OCI-LY7 (cell line): ENCODE results near the gene LINC00237. TPM values are rescaled to one million over a fixed set of nuclear protein-coding genes. Genes with fewer than 3 reads are reported as not detected.

Experiments used
- Bru-seq: library from RNA; stranded (reverse); fragments of 400-500 nt; gene quantifications from one replicate; lab custom pipeline; 2021; lab: Mats Ljungman, UMichigan
- BruChase-seq, 2 experiments: library from RNA; stranded (reverse); fragments of 400-500 nt; gene quantifications; one replicate each; lab custom pipeline; 2021; lab: Mats Ljungman, UMichigan
- BruUV-seq: library from RNA; stranded (reverse); fragments of 400-500 nt; replicated peaks from 2 replicates; lab custom pipeline; 2021; lab: Mats Ljungman, UMichigan
- CTCF ChIA-PET: fragments of 300-600 bp; sonication (Branson Sonifier 250); formaldehyde crosslinking; loops from one replicate; lab custom pipeline; 2022; ENCODE audit warnings: antibody characterized with exemption; ENCODE audit not compliant: unreplicated experiment; lab: Charles Lee
- POLR2A ChIA-PET: fragments of 300-600 bp; sonication (Branson Sonifier 250); formaldehyde crosslinking; loops from one replicate; lab custom pipeline; 2022; ENCODE audit warnings: antibody characterized with exemption; lab: Charles Lee
- DNase-seq: peaks from one replicate; pipeline ENCODE4 v3.0.0-alpha.2; 2015; ENCODE audit warnings: low spot score
- H2AFZ ChIP-seq: fragments of 200-600 bp; sonication (generic), shearing (Covaris generic); 2 replicates; pipeline ENCODE4 v1.6.1; 2014; ENCODE audit warnings: mild to moderate bottlenecking, antibody characterized with exemption, low read length, moderate library complexity
- H3K27ac ChIP-seq: fragments of 200-600 bp; sonication (generic); 2 replicates; pipeline ENCODE4 v1.5.1; 2014; ENCODE audit warnings: mixed run types, low read depth, mild to moderate bottlenecking, moderate library complexity, low read length, inconsistent platforms; ENCODE audit not compliant: poor library complexity, severe bottlenecking
- H3K36me3 ChIP-seq: fragments of 200-600 bp; sonication (generic); 2 replicates; pipeline ENCODE4 v1.6.1; 2014; ENCODE audit warnings: mild to moderate bottlenecking, antibody characterized with exemption, low read length, moderate library complexity, mixed read lengths; ENCODE audit not compliant: insufficient read depth
- H3K4me1 ChIP-seq: fragments of 200-600 bp; sonication (generic); 2 replicates; pipeline ENCODE4 v1.5.1; 2014; ENCODE audit warnings: mild to moderate bottlenecking, low read length; ENCODE audit not compliant: insufficient read depth, poor library complexity, severe bottlenecking
- H3K4me2 ChIP-seq: fragments of 200-600 bp; sonication (generic); 2 replicates; pipeline ENCODE4 v1.6.1; 2014; ENCODE audit warnings: mild to moderate bottlenecking, low read length
- H3K4me3 ChIP-seq: fragments of 200-600 bp; sonication (generic); 2 replicates; pipeline ENCODE4 v1.5.1; 2014; ENCODE audit warnings: mild to moderate bottlenecking, low read depth, low read length; ENCODE audit not compliant: poor library complexity, severe bottlenecking
- H3K79me2 ChIP-seq: fragments of 200-600 bp; sonication (generic); 2 replicates; pipeline ENCODE4 v1.6.1; 2016; ENCODE audit warnings: low read depth, mild to moderate bottlenecking, low read length, moderate library complexity, mixed read lengths; ENCODE audit not compliant: insufficient read depth
- H3K9me2 ChIP-seq: fragments of 200-600 bp; sonication (generic); 2 replicates; pipeline ENCODE4 v1.6.1; 2016; ENCODE audit warnings: mild to moderate bottlenecking, low read length, mixed read lengths; ENCODE audit not compliant: insufficient read depth
- H3K9me3 ChIP-seq: fragments of 200-600 bp; sonication (generic); 2 replicates; pipeline ENCODE4 v1.6.1; 2014; ENCODE audit warnings: mild to moderate bottlenecking, mixed run types, low read length, mixed read lengths
- H4K20me1 ChIP-seq: fragments of 200-600 bp; sonication (generic); 2 replicates; pipeline ENCODE4 v1.6.1; 2014; ENCODE audit warnings: mild to moderate bottlenecking, antibody characterized with exemption, low read length, moderate library complexity, mixed read lengths; ENCODE audit not compliant: insufficient read depth
- EZH2phosphoT487 ChIP-seq: fragments of 200-600 bp; sonication (generic); IDR thresholded peaks from 2 replicates; pipeline ENCODE4 v1.6.1; 2018; ENCODE audit warnings: low read depth, borderline replicate concordance, mild to moderate bottlenecking, mixed run types, antibody characterized with exemption, low read length, moderate library complexity, mixed read lengths
- intact Hi-C: fragments of 100-400 bp; cut with micrococcal nuclease; formaldehyde crosslinking; loops from one replicate; pipeline ENCODE4 v1.10.0; 2022; ENCODE audit not compliant: unreplicated experiment
- long read RNA-seq: library from polyadenylated mRNA; stranded (forward); transcript quantifications from one replicate; pipeline ENCODE4 v2.0.0, GENCODE V29; 2022
- total RNA-seq, 2 experiments: library from RNA; depleted of rRNA in 1 of 2; stranded (reverse); fragments of >200 nt in 1 of 2; shearing (Covaris generic) in 1 of 2; gene quantifications; 2 replicates each; pipeline ENCODE4 v1.2.3, GENCODE V29; 2014 to 2022
- TF ChIP-seq, protein P1 (sequence below): fragments of 200-600 bp; sonication (generic); conservative IDR thresholded peaks from 2 replicates; pipeline ENCODE4 v1.5.1; 2014; ENCODE audit warnings: mild to moderate bottlenecking, antibody characterized with exemption, low read length, moderate library complexity, mixed read lengths

Gene LINC00237
- not detected in 2 replicates for total RNA-seq (2014; rRNA removed; shearing (Covaris generic))
- total RNA-seq (2022), result not detected in 2 replicates
- percentile 33 among the genes with signal in this experiment for Bru-seq, nascent RNA
- percentile 12 among the genes with signal in this experiment for BruChase-seq, experiment 1, labeled RNA remaining after a 6-hour chase
- BruChase-seq, experiment 2, labeled RNA remaining after a 2-hour chase, result percentile 18 among the genes with signal in this experiment
- long read RNA-seq, partial matches to known transcripts, result 0 of 2 reads
- long read RNA-seq, other reads (novel, unspliced or antisense), result 2 of 2 reads

GRCh38 chr20:21106171-21107017 lies at the start of gene LINC00237:
TSS of gene LINC00237 (minus strand) at chr20:21106358.
- no peaks in the 10 kb centered on the region for H3K36me3 ChIP-seq
- DNase-seq, result no peak
- no peak within 1 kb of the TSS for H2AFZ ChIP-seq
- no peak within 1 kb of the TSS for H3K4me2 ChIP-seq
- CTCF ChIA-PET, result no interaction called here
- no peaks in the 10 kb centered on the region for H3K9me3 ChIP-seq
- H3K9me2 ChIP-seq, result no peaks in the 10 kb centered on the region
- no TSS peak for BruUV-seq
- intact Hi-C loops, result no loop called here
- no peaks in the 10 kb centered on the region for H3K79me2 ChIP-seq
- H4K20me1 ChIP-seq, result no peaks in the 10 kb centered on the region
- H3K4me1 ChIP-seq, result peaks cover 17% of the 10 kb centered on the region
- no peak for TF ChIP-seq EZH2phosphoT487
- TF ChIP-seq, protein P1, sequence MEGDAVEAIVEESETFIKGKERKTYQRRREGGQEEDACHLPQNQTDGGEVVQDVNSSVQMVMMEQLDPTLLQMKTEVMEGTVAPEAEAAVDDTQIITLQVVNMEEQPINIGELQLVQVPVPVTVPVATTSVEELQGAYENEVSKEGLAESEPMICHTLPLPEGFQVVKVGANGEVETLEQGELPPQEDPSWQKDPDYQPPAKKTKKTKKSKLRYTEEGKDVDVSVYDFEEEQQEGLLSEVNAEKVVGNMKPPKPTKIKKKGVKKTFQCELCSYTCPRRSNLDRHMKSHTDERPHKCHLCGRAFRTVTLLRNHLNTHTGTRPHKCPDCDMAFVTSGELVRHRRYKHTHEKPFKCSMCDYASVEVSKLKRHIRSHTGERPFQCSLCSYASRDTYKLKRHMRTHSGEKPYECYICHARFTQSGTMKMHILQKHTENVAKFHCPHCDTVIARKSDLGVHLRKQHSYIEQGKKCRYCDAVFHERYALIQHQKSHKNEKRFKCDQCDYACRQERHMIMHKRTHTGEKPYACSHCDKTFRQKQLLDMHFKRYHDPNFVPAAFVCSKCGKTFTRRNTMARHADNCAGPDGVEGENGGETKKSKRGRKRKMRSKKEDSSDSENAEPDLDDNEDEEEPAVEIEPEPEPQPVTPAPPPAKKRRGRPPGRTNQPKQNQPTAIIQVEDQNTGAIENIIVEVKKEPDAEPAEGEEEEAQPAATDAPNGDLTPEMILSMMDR, result no peak
- POLR2A ChIA-PET, result no interaction called here
- H3K27ac ChIP-seq, result no peak within 1 kb of the TSS
- no peak within 1 kb of the TSS for H3K4me3 ChIP-seq

- Histone ChIP-seq H3K9me3 (no peaks in the 10 kb centered on the region), H3K4me1 (peaks cover 28% of the 10 kb centered on the region), H3K27ac (no peak overlapping the region), H3K4me2 (no peak overlapping the region), H4K20me1 (no peaks in the 10 kb centered on the region), H2AFZ (no peak overlapping the region), H3K9me2 (no peaks in the 10 kb centered on the region), H3K4me3 (no peak overlapping the region), H3K36me3 (peaks cover 6% of the 10 kb centered on the region), H3K79me2 (no peaks in the 10 kb centered on the region)
- no TSS peak for BruUV-seq
- TF ChIP-seq EZH2phosphoT487, result no peak
- TF ChIP-seq, protein P1, result no peak
- no peak for DNase-seq
- ChIA-PET CTCF (no interaction called here), POLR2A (no interaction called here)
- intact Hi-C loops, result no loop called here
Observed at GRCh38 chr20:21155268-21155667, 49.1 kb upstream of the LINC00237 start.

- Histone ChIP-seq H3K9me3 (no peaks in the 10 kb centered on the region), H4K20me1 (no peaks in the 10 kb centered on the region), H3K4me3 (no peak overlapping the region), H3K79me2 (no peaks in the 10 kb centered on the region), H3K9me2 (no peaks in the 10 kb centered on the region), H2AFZ (no peak overlapping the region), H3K36me3 (peaks cover 6% of the 10 kb centered on the region; the same call in 1 of the 2 replicates), H3K27ac (no peak overlapping the region), H3K4me1 (peaks cover 22% of the 10 kb centered on the region), H3K4me2 (no peak overlapping the region)
- no peak for DNase-seq
- BruUV-seq, result no TSS peak
- ChIA-PET POLR2A (no interaction called here), CTCF (no interaction called here)
- TF ChIP-seq, protein P1, result no peak
- no peak for TF ChIP-seq EZH2phosphoT487
- intact Hi-C loops, result no loop called here
Observed at GRCh38 chr20:21154692-21155091, 48.5 kb upstream of the LINC00237 start.
